ENCODE results near the gene IPCEF1. TPM values are rescaled to one million over a fixed set of nuclear protein-coding genes. Genes with fewer than 3 reads are reported as not detected.
A peak's percentile ranks its signal among the peaks of the same experiment; 100 is the strongest.

IPCEF1 gene
- total RNA-seq, 1 experiment from 2014 or later: 0.13 TPM

DNA sequence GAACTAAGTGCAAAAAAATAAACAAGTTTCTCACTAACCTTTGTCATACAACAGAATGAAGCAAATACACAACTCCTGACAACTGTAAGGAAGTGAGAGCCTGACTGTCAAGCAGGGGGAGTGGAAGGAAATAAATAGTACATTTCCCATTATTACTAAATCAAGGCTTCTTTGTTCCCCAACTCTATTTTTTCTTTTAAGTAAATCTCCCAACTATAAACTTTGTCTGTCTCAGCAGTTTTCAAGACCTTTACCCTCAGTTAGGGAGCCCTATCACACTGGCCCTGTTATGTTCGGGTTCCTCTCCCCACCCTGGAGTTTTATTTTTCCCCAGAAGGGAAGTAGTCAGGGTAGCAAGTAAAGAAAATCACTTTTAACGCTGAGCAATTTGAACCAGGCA, 24.1 kb upstream of the IPCEF1 start:
- DNase-seq (ENCODE audit: low read depth, low spot score): no peak
- in situ Hi-C loops (cut with HindIII; ENCODE audit: low pct_unique_long_range_greater_than_20kb, low sequenced_read_pairs): no loop called here

DNA sequence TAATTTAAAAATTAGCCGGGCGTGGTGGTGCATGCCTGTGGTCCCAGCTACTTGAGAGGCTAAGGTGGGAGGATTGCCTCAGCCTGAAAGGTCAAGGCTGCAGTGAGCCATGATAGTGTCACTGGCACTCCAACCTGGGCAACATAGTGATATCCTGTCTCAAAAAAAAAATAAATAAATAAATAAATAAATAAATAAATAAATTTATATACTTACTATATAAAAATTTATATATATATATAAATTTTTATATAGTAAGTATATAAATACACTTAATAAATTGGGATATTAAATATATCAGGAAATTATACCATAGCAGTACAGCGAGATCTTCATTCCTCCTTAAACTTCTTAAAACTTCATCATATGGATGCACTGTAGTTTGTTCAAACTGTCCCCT, 23.0 kb upstream of the IPCEF1 start:
- no peak for DNase-seq (ENCODE audit: low read depth, low spot score)
- in situ Hi-C loops (cut with HindIII; ENCODE audit: low pct_unique_long_range_greater_than_20kb, low sequenced_read_pairs): no loop called here

DNA sequence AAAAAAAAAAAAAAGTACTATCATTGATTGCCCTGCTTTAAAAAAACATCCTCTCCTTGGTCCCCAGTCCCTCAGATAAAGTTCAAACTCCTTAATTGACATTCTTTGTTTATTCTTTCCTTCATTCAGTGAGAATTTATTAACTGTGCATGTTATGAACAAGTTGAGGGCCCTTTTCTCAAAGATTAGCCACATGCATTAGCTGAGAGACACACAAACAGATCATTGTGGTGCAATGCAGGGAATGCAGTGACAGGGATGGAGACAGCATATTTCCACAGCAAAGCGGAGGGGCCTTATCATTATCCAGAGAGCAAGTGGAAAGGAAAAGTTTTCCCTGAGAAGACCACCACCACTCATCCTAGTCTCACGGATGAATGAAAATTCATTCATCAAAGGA, 21.9 kb upstream of the IPCEF1 start:
- in situ Hi-C loops (cut with HindIII; ENCODE audit: low pct_unique_long_range_greater_than_20kb, low sequenced_read_pairs): no loop called here
- no peak for DNase-seq (ENCODE audit: low read depth, low spot score)

- no peak for DNase-seq (ENCODE audit: low read depth, low spot score)
- in situ Hi-C loops (cut with HindIII; ENCODE audit: low pct_unique_long_range_greater_than_20kb, low sequenced_read_pairs): no loop called here
These were observed 21.1 kb upstream of the IPCEF1 start for GRCh38 chr6:154377726-154378125.

DNA sequence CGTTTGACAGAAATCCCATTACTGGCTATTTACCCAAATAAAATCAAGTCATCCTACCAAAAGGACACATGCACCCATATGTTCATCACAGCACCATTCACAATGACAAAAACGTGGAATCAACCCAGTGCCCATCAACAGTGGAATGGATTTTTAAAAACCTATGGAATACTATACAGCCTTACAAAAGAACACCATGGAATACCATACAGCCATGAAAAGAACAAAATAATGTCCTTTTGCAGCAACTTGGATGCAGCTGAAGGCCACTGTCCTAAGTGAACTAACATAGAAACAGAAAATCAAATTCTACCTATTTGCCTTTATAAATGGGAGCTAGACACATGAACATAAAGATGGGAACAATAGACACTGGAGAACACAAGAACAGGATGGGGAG, 17.4 kb upstream of the IPCEF1 start:
- in situ Hi-C loops (cut with HindIII; ENCODE audit: low pct_unique_long_range_greater_than_20kb, low sequenced_read_pairs): no loop called here
- DNase-seq (ENCODE audit: low read depth, low spot score): no peak

GRCh38 chr6:154371281-154371680, 14.7 kb upstream of the IPCEF1 start:
- in situ Hi-C loops (cut with HindIII; ENCODE audit: low pct_unique_long_range_greater_than_20kb, low sequenced_read_pairs): no loop called here
- no peak for DNase-seq (ENCODE audit: low read depth, low spot score)

DNA sequence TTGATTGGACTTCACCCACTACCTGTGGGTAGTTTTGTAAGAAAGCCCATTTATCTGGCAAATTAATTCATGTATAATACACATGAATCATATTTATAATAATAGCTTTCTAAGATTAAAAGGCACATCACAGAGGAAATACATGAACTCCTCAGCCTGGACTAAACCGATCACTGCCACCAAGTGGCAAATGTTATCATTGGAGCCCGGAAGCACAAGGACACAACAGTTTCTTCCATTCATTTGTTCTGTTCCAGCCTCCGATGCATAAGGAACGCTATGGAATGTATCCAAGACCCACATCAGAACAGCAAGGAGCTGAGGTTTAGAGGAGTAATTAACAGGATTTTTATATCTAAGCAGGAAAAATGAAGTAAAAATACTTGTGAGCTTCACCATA, 13.9 kb upstream of the IPCEF1 start:
- peak; percentile 59 for DNase-seq (ENCODE audit: low read depth, low spot score)
- in situ Hi-C loops (cut with HindIII; ENCODE audit: low pct_unique_long_range_greater_than_20kb, low sequenced_read_pairs): no loop called here

GRCh38 chr6:154367839-154368695, 11.5 kb upstream of the IPCEF1 start:
- in situ Hi-C loops (cut with HindIII; ENCODE audit: low pct_unique_long_range_greater_than_20kb, low sequenced_read_pairs): no loop called here
- DNase-seq (ENCODE audit: low read depth, low spot score): no peak

DNA sequence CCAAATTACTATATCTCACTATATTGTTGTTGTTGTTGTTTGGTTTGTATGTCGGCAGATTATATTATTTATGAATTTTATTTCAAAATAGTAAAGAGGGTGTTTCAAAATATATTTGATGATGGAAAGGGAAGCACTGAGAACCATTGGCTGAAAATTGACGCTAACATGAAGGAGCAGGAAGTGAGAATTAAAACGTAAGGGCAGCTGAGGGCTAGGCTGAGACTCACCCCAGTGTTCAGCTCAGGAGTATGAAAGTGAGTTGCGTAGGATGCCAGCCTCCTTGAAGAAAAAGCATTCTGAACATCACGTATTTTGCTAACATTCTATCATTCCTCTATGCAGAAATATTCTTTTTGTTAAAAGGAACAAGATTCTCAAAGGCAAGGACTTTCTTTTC, 10.7 kb upstream of the IPCEF1 start:
- DNase-seq (ENCODE audit: low read depth, low spot score): no peak
- in situ Hi-C loops (cut with HindIII; ENCODE audit: low pct_unique_long_range_greater_than_20kb, low sequenced_read_pairs): no loop called here

GRCh38 chr6:154363821-154364220, 7.2 kb upstream of the IPCEF1 start:
- in situ Hi-C loops (cut with HindIII; ENCODE audit: low pct_unique_long_range_greater_than_20kb, low sequenced_read_pairs): no loop called here

GRCh38 chr6:154361476-154361875, 4.9 kb upstream of the IPCEF1 start:
- DNase-seq (ENCODE audit: low read depth, low spot score): no peak
- in situ Hi-C loops (cut with HindIII; ENCODE audit: low pct_unique_long_range_greater_than_20kb, low sequenced_read_pairs): no loop called here

More at GRCh38 chr6:154363821-154364220, 7.2 kb upstream of the IPCEF1 start:
- DNase-seq (ENCODE audit: low read depth, low spot score): no peak

DNA sequence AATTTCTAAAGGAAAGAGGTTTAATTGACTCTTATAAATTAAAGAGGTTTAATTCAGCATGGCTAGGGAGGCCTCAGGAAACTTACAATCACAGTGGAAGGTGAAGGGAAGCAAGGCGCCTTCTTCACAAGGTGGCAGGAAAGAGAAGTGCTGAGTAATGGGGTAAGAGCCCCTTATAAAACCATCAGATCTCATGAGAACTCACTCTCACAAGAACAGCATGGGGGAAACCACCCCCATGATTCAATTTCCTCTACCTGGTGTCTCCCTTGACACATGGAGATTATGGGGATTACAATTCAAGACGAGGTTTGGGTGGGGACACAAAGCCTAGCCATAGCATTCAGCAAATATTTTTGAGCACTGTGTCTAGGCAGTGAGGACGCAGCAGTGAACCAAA, 3.9 kb upstream of the IPCEF1 start:
- in situ Hi-C loops (cut with HindIII; ENCODE audit: low pct_unique_long_range_greater_than_20kb, low sequenced_read_pairs): no loop called here

DNA sequence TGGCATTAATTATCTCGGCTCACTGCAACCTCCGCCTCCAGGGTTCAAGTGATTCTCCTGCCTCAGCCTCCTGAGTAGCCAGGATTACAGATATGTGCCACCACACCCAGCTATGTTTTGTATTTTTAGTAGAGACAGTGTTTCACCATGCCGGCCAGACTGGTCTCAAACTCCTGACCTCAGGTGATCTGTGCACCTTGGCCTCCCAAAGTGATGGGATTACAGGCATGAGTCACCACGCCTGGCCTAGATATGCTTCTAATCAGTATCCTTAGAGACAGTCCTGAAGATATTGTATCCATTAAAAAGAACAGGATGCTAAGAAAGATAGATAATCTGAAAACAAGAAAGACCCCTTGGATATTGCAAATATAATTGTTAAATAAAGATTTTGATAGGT, 3.1 kb upstream of the IPCEF1 start:
- DNase-seq (ENCODE audit: low read depth, low spot score): no peak
- in situ Hi-C loops (cut with HindIII; ENCODE audit: low pct_unique_long_range_greater_than_20kb, low sequenced_read_pairs): no loop called here

More for the DNA sequence above, 3.9 kb upstream of the IPCEF1 start:
- no peak for DNase-seq (ENCODE audit: low read depth, low spot score)

DNA sequence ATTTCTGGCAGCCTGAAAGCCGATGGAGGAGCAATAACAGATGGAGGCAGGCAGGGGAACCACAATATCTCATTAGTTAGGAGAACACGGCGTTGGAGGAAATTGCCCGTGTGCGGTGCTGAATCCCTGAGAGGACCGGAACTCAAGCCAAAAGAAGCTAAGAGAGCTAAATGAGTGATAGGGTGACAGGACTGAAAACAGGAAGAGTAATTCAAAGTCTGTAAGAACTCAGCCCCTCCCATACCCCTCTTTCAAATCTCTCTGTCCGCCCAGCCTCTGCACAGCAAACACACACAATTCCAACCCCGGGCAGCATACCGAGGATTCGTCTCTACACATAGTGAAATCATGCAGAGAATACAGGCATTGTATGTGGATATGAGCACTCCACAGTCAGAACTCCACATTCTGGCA, 2.6 kb upstream of the IPCEF1 start:
- in situ Hi-C loops (cut with HindIII; ENCODE audit: low pct_unique_long_range_greater_than_20kb, low sequenced_read_pairs): no loop called here
- DNase-seq (ENCODE audit: low read depth, low spot score): no peak

DNA sequence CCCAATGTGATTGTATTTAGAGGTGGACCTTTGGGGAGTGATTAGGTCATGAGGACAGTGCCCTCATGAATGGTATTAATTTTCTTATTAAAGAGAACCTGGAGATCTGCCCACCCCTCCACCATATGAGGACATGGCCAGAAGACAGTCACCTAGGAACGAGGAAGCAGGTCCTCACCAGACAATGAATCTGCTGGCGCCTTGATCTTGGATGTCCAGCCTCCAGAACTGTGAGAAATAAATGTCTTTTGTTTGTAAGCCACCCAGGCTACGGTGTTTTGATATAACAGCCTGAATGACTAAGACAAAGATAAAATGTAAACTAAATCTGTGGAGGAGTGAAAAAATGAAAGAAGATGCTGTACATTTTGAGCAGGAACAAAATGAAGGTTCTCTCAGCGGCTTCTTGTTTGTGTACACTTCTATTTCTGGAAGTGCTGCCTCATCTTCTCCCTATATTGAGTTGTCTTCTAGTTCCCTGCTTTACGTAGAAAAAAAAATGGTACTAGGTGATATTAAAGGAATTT, 1.5 kb upstream of the IPCEF1 start:
- no peak for DNase-seq (ENCODE audit: low read depth, low spot score)
- in situ Hi-C loops (cut with HindIII; ENCODE audit: low pct_unique_long_range_greater_than_20kb, low sequenced_read_pairs): no loop called here

GRCh38 chr6:154356113-154356512, 490 bp downstream of the IPCEF1 start:
- DNase-seq (ENCODE audit: low read depth, low spot score): no peak
- in situ Hi-C loops (cut with HindIII; ENCODE audit: low pct_unique_long_range_greater_than_20kb, low sequenced_read_pairs): no loop called here

DNA sequence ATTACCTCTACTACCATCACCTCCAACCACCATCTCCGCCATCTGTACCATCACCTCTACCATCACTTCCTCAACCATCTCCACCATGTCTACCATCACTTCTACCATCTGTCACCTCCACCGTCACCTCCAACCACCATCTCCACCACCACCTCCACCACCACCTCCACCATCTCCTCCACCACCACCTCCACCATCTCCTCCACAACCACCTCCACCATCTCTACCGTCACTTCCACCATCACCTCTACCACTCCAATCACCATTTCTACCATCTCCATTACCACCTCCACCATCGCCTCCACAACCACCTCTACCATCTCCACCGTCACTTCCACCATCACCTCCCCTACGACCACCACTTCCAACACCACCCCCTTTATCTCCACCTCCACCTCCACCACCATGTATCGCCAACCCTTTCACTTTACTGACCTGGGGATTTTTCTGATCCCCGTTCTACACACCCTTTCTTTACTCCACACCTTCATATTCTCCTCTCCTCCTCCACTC, 2.3 kb downstream of the IPCEF1 start:
- in situ Hi-C loops (cut with HindIII; ENCODE audit: low pct_unique_long_range_greater_than_20kb, low sequenced_read_pairs): no loop called here
- DNase-seq (ENCODE audit: low read depth, low spot score): no peak

DNA sequence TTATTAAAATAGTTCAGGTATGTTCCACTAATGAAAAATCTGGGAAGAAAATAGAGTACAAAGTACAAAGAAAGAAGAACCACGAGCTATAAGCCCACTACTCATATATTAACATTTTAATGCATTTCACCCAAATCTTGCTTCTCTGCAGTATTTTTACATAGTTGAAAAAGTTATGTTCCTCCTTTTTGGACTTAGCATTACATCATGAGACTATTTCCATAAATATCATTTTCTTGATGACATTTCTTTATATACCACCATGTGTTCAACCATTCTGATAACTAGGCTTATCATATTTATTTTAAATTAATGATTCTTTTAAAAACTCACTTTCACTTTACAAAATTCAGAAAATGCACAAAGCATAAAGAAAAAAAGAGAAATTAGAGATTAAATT, 3.0 kb downstream of the IPCEF1 start:
- DNase-seq (ENCODE audit: low read depth, low spot score): no peak
- in situ Hi-C loops (cut with HindIII; ENCODE audit: low pct_unique_long_range_greater_than_20kb, low sequenced_read_pairs): no loop called here

DNA sequence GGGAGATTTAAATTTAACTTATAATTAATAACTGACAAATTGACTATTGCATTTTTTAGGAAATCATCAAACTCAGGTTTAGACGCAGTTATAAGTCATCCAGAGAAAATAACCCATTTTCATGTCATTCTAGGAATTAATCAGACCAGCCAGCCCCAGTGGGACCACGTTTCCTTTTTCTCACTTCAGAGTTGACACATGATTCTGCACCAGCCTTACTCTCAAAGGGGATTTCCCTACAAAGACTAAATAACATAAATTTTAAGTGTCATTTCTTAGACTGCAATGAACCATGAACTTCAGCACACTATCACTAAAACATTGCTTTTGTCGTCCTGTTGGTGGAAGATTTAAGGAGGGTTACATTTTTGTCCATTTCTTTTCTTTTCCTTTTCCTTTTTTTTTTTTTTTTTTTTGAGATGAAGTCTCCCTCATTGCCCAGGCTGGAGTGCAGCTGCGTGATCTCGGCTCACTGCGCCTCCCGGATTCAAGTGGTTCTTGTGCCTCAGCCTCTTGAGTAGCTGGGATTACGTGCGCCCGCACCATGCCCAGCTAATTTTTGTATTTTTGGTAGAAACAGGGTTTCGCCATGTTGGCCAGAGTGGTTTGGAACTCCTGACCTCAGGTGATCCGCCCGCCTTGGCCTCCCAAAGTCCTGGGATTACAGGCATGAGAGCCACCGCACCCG, 3.6 kb downstream of the IPCEF1 start:
- DNase-seq (ENCODE audit: low read depth, low spot score): no peak
- in situ Hi-C loops (cut with HindIII; ENCODE audit: low pct_unique_long_range_greater_than_20kb, low sequenced_read_pairs): no loop called here
